Activated CD4-positive, alpha-beta T cell treated with anti-CD3 and anti-CD28 coated beads, Interleukin-2, Interleukin-6, amounts not matched to agents 100 ng/mL and 50 ng/mL, durations not matched to agents 16 hours and 8 hours (primary cell): ENCODE measurements around the gene ATAD3A.
"Not testable (repeated sequence)": the region's sequence is repeated elsewhere in the genome, so short reads cannot be mapped to it uniquely, and the experiment has no call there.

Experiments
- DNase-seq: peaks from one replicate; pipeline ENCODE4 v3.0.0-alpha.2; 2020

The ATAD3A gene

GRCh38 chr1:1524750-1525383 lies 12.9 kb downstream of the ATAD3A start:
- not testable (repeated sequence) for DNase-seq

GRCh38 chr1:1526476-1526875 lies 14.5 kb downstream of the ATAD3A start:
- DNase-seq: not testable (repeated sequence)

- DNase-seq: no peak
These were observed 15.3 kb downstream of the ATAD3A start for GRCh38 chr1:1527092-1527816.

GRCh38 chr1:1528301-1529267 lies 16.6 kb downstream of the ATAD3A start:
- DNase-seq: no peak

GRCh38 chr1:1529321-1529720 lies 17.4 kb downstream of the ATAD3A start:
- no peak for DNase-seq

GRCh38 chr1:1529936-1530335 lies 18.0 kb downstream of the ATAD3A start:
- DNase-seq: no peak

GRCh38 chr1:1531947-1532346 lies 20.0 kb downstream of the ATAD3A start:
- DNase-seq: no peak

GRCh38 chr1:1533176-1533893 lies 21.4 kb downstream of the ATAD3A start:
- DNase-seq: not testable (repeated sequence)

- not testable (repeated sequence) for DNase-seq
These were observed 21.9 kb downstream of the ATAD3A start for GRCh38 chr1:1533894-1534291.

- no peak for DNase-seq
These were observed 22.6 kb downstream of the ATAD3A start for GRCh38 chr1:1534401-1535154.

GRCh38 chr1:1535201-1536018 lies 23.4 kb downstream of the ATAD3A start:
- no peak for DNase-seq

- DNase-seq: no peak
These were observed 24.3 kb downstream of the ATAD3A start for GRCh38 chr1:1536019-1536937.

- no peak for DNase-seq
These were observed 25.1 kb downstream of the ATAD3A start for GRCh38 chr1:1536938-1537546.

- DNase-seq: no peak
These were observed 25.8 kb downstream of the ATAD3A start for GRCh38 chr1:1537626-1538250.

GRCh38 chr1:1538334-1538733 lies 26.4 kb downstream of the ATAD3A start:
- DNase-seq: no peak

- DNase-seq: no peak
These were observed 27.0 kb downstream of the ATAD3A start for GRCh38 chr1:1538989-1539309.

- DNase-seq: no peak
These were observed 27.5 kb downstream of the ATAD3A start for GRCh38 chr1:1539310-1540089.

GRCh38 chr1:1540090-1540817 lies 28.3 kb downstream of the ATAD3A start, which contains the start of gene TMEM240:
TSS of gene TMEM240 (minus strand) at chr1:1540624. CDS start at chr1:1540346, 278 bp downstream.
- DNase-seq: peak; percentile 58
